Caco-2 (cell line): ENCODE results near the gene MEX3D. TPM values are rescaled to one million over a fixed set of nuclear protein-coding genes. Genes with fewer than 3 reads are reported as not detected.

ENCODE experiments used
- BruUV-seq: library from RNA; stranded (reverse); fragments of 400-500 nt; replicated peaks from 2 replicates; lab custom pipeline; 2021; lab: Mats Ljungman, UMichigan
- CTCF ChIA-PET: fragments of 300-600 bp; sonication (Branson Sonifier 250); formaldehyde crosslinking; loops from one replicate; lab custom pipeline; 2022; ENCODE audit warnings: antibody characterized with exemption; lab: Charles Lee
- POLR2A ChIA-PET: fragments of 300-600 bp; sonication (Branson Sonifier 250); formaldehyde crosslinking; loops from one replicate; lab custom pipeline; 2022; ENCODE audit warnings: antibody characterized with exemption; lab: Charles Lee
- DNase-seq, 2 experiments: peaks; one replicate each; pipeline versions ENCODE4 v3.0.0 to v3.0.0-alpha.2; 2020 to 2022
- H3K27me3 ChIP-seq: replicated peaks from 2 replicates; pipeline ENCODE4 v1.6.0; 2011; ENCODE audit warnings: low read length; ENCODE audit not compliant: control insufficient read depth, insufficient read depth
- H3K36me3 ChIP-seq: 2 replicates; pipeline ENCODE4 v1.5.1; 2011; ENCODE audit warnings: low read length; ENCODE audit not compliant: control insufficient read depth, insufficient read depth
- H3K4me1 ChIP-seq: fragments of 250-450 bp; sonication (Bioruptor Pico); 2 replicates; pipeline ENCODE4 v1.5.1; 2020; ENCODE audit warnings: mild to moderate bottlenecking
- H3K4me3 ChIP-seq: 2 replicates; pipeline ENCODE4 v1.5.1; 2011; ENCODE audit warnings: low read depth, mild to moderate bottlenecking, control low read depth, low read length
- H3K9me3 ChIP-seq: fragments of 250-450 bp; sonication (Bioruptor Pico); 2 replicates; pipeline ENCODE4 v1.5.1; 2020; ENCODE audit warnings: mild to moderate bottlenecking, moderate library complexity
- H3K27ac Mint-ChIP-seq: one replicate; pipeline ENCODE4 v1.8.0; 2022; ENCODE audit warnings: mixed read lengths; ENCODE audit not compliant: unreplicated experiment
- H3K27me3 Mint-ChIP-seq: one replicate; pipeline ENCODE4 v1.8.0; 2022; ENCODE audit warnings: mixed read lengths; ENCODE audit not compliant: insufficient read depth, unreplicated experiment
- H3K36me3 Mint-ChIP-seq: one replicate; pipeline ENCODE4 v1.8.0; 2022; ENCODE audit warnings: mild to moderate bottlenecking, mixed read lengths; ENCODE audit not compliant: insufficient read depth, unreplicated experiment
- H3K4me1 Mint-ChIP-seq: one replicate; pipeline ENCODE4 v1.8.0; 2022; ENCODE audit warnings: low read depth, mixed read lengths; ENCODE audit not compliant: unreplicated experiment
- H3K4me3 Mint-ChIP-seq: one replicate; pipeline ENCODE4 v1.8.0; 2022; ENCODE audit warnings: mild to moderate bottlenecking, moderate library complexity, mixed read lengths; ENCODE audit not compliant: unreplicated experiment
- H3K9me3 Mint-ChIP-seq: one replicate; pipeline ENCODE4 v1.8.0; 2022; ENCODE audit warnings: mixed read lengths; ENCODE audit not compliant: unreplicated experiment
- intact Hi-C: fragments of 100-400 bp; cut with micrococcal nuclease; formaldehyde crosslinking; loops from one replicate; pipeline ENCODE4 v1.10.0; 2022; ENCODE audit not compliant: unreplicated experiment
- total RNA-seq: library from RNA; stranded (reverse); gene quantifications from 2 replicates; pipeline ENCODE4 v1.2.3, GENCODE V29; 2022
- TF ChIP-seq, protein P1 (sequence below), 2 experiments: fragments of 200-600 bp in 1 of 2; IDR thresholded peaks; 1 replicate in 1 of 2; 2 replicates in 1 of 2; pipeline versions ENCODE4 v1.5.1 to v1.8.0; 2011 to 2022; ENCODE audit warnings: antibody characterized with exemption in 1 of 2, control low read depth in 1 of 2, inconsistent platforms in 1 of 2, low read depth in 1 of 2, low read length in 1 of 2, mild to moderate bottlenecking in 1 of 2, moderate library complexity in 1 of 2; ENCODE audit not compliant: insufficient read depth in 1 of 2, severe bottlenecking in 1 of 2, unreplicated experiment in 1 of 2

MEX3D gene
- total RNA-seq, 1 experiment from 2014 or later = 52.1 TPM

GRCh38 chr19:1606138-1606651, 38.1 kb upstream of the MEX3D start:
- no TSS peak for BruUV-seq
- H3K9me3 Mint-ChIP-seq = no peaks in the 10 kb centered on the region
- H3K27ac Mint-ChIP-seq = peak overlapping the region; percentile 97
- no peaks in the 10 kb centered on the region for H3K27me3 Mint-ChIP-seq
- Histone ChIP-seq H3K36me3 (peaks cover 2% of the 10 kb centered on the region; the same call in 1 of the 2 replicates), H3K9me3 (no peaks in the 10 kb centered on the region), H3K4me3 (peak overlapping the region; percentile 80), H3K4me1 (peaks cover 17% of the 10 kb centered on the region; the same call in 1 of the 2 replicates), H3K27me3 (no peaks in the 10 kb centered on the region)
- TF ChIP-seq, protein P1, sequence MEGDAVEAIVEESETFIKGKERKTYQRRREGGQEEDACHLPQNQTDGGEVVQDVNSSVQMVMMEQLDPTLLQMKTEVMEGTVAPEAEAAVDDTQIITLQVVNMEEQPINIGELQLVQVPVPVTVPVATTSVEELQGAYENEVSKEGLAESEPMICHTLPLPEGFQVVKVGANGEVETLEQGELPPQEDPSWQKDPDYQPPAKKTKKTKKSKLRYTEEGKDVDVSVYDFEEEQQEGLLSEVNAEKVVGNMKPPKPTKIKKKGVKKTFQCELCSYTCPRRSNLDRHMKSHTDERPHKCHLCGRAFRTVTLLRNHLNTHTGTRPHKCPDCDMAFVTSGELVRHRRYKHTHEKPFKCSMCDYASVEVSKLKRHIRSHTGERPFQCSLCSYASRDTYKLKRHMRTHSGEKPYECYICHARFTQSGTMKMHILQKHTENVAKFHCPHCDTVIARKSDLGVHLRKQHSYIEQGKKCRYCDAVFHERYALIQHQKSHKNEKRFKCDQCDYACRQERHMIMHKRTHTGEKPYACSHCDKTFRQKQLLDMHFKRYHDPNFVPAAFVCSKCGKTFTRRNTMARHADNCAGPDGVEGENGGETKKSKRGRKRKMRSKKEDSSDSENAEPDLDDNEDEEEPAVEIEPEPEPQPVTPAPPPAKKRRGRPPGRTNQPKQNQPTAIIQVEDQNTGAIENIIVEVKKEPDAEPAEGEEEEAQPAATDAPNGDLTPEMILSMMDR (IDR thresholded peaks at IDR 0.05; ENCODE audit: insufficient read depth in 1 of 2, low read depth in 1 of 2, low read length in 1 of 2, severe bottlenecking in 1 of 2, unreplicated experiment in 1 of 2) = no peak
- intact Hi-C loops = loop anchor here (1.0 kb wide), 1 partner anchor 65 kb away; no protein-coding TSS in a partner anchor
- H3K36me3 Mint-ChIP-seq = peaks cover 58% of the 10 kb centered on the region
- ChIA-PET POLR2A (interaction anchor here (2.5 kb wide), 1 partner anchor 13 kb away, joined by 16 read pairs; the partner anchor contains the start of gene MBD3), CTCF (interaction anchor here (0.7 to 1.6 kb wide), 3 partner anchors 47 to 66 kb away, joined by 3 to 13 read pairs (median 4); partner anchors contain the start of gene TCF3)
- no peak for DNase-seq
- peak overlapping the region; percentile 96 for H3K4me3 Mint-ChIP-seq
- H3K4me1 Mint-ChIP-seq = no peaks in the 10 kb centered on the region

GRCh38 chr19:1605236-1606137, 37.4 kb upstream of the MEX3D start, which contains the start of gene UQCR11:
Gene UQCR11 (minus strand): TSS chr19:1605462. CDS start chr19:1605409, 53 bp downstream.
- TF ChIP-seq, protein P1 (IDR thresholded peaks at IDR 0.05; ENCODE audit: insufficient read depth in 1 of 2, low read depth in 1 of 2, low read length in 1 of 2, severe bottlenecking in 1 of 2, unreplicated experiment in 1 of 2) = peak; percentile 47 to 60
- peak within 1 kb of the TSS; percentile 80 for H3K4me3 ChIP-seq
- peaks cover 2% of the 10 kb centered on the region for H3K36me3 ChIP-seq
- POLR2A ChIA-PET = interaction anchor here (0.6 to 2.5 kb wide), 4 partner anchors 13 to 345 kb away, joined by 3 to 16 read pairs (median 6); partner anchors contain the start of gene MBD3
- intact Hi-C loops = loop anchor here (1.0 kb wide), 3 partner anchors 12 to 66 kb away; partner anchors contain the start of gene TCF3
- H3K4me3 Mint-ChIP-seq = peak within 1 kb of the TSS; percentile 96
- H3K36me3 Mint-ChIP-seq = peaks cover 57% of the 10 kb centered on the region
- peak; percentile 93 to 95 for DNase-seq
- H3K4me1 ChIP-seq = peaks cover 17% of the 10 kb centered on the region; the same call in 1 of the 2 replicates
- CTCF ChIA-PET = interaction anchor here (0.6 to 1.6 kb wide), 4 partner anchors 47 to 414 kb away, joined by 3 to 13 read pairs (median 4); partner anchors contain the start of gene TCF3
- H3K27ac Mint-ChIP-seq = peak within 1 kb of the TSS; percentile 97
- no peaks in the 10 kb centered on the region for H3K27me3 ChIP-seq
- H3K9me3 Mint-ChIP-seq = no peaks in the 10 kb centered on the region
- H3K4me1 Mint-ChIP-seq = no peaks in the 10 kb centered on the region
- H3K9me3 ChIP-seq = no peaks in the 10 kb centered on the region
- no peaks in the 10 kb centered on the region for H3K27me3 Mint-ChIP-seq
- BruUV-seq = TSS peak; percentile 99
